Stimulated activated CD8-positive, alpha-beta memory T cell treated with anti-CD3 and anti-CD28 coated beads, Interleukin-12 subunit alpha, Interleukin-12 subunit beta, amount 100 ng/mL, for 4 hours (primary cell): ENCODE measurements around the gene GRIN2C.
"Not testable (repeated sequence)": the region's sequence is repeated elsewhere in the genome, so short reads cannot be mapped to it uniquely, and the experiment has no call there.

Source experiments
- DNase-seq: peaks from one replicate; pipeline ENCODE4 v3.0.0-alpha.2; 2020; ENCODE audit warnings: low read depth

The GRIN2C gene

DNA sequence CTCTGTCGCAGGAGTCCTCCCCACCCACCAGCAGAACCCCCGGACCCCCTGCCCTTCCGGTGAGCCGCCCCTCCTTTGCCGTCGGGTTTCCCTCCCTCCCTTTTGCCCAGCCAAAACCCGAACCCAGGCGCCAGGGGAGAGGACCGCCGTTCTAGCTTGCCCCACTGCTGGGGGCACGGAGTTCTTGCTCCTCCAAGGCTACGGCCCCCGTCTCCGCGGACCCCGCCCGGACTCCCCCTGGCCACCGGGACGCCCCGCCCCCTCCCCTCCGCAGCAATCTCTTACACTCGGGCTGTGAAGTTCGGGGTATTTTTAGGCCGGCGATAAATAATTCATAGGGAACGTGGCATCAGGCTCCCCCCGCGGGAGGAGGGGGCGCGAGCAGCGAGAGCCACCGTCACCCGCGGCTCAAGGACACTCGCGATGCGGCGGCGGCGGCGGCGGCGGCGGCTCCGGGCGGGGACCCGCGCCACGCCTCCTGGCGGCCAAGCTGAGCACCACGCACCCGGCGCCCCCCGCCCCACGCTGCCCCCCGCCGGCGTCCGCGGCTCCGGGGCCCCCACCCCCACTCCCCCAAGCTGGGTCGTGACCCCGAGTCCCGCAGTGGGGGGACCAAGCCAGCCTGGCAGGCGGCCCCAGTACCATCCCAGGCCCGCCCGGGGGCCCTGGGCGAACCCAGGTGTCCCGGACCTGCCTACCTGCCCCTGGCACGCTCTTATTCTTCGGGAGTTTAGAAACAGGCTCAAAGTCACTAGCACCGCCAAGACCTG, at the start of gene GRIN2C:
GRIN2C (minus strand) TSS at position 427 of the 770 bp plus-strand sequence. CDS start 4,793 bp downstream, outside the sequence.
- DNase-seq, result no peak

DNA sequence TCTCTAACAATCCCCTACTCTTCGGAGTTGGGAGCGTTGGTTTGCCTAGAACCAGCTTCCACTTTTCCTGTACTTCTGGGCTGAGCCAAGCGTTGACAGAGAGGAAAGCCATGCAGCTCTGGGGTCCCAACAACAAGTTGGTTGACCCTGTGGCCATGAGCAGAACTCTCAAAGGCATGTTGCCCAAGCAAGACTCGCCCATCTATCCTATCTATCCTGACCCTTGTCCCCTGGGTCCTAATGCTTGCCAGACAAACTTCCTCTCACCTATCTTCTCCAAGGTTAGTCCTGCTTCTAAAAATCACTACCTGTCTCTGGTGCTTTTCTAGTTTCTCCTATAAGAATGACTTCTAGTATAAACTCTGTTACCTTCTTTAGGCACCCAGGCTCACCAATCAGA, 49.4 kb upstream of the GRIN2C start:
- not testable (repeated sequence) for DNase-seq

DNA sequence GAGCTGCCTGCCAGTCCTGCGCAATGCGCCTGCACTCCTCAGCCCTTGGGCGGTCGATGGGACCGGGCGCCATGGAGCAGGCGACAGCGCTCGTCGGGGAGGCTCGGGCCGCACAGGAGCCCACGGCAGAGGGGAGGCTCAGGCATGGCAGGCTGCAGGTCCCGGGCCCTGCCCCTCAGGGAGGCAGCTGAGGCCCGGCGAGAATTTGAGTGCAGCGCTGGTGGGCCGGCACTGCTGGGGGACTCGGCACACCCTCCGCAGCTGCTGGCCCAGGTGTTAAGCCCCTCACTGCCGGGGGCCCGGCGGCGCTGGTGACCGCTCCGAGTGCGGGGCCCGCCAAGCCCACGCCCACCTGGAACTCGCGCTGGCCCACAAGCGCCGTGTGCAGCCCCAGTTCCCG, 47.3 kb upstream of the GRIN2C start:
- DNase-seq, result no peak

DNA sequence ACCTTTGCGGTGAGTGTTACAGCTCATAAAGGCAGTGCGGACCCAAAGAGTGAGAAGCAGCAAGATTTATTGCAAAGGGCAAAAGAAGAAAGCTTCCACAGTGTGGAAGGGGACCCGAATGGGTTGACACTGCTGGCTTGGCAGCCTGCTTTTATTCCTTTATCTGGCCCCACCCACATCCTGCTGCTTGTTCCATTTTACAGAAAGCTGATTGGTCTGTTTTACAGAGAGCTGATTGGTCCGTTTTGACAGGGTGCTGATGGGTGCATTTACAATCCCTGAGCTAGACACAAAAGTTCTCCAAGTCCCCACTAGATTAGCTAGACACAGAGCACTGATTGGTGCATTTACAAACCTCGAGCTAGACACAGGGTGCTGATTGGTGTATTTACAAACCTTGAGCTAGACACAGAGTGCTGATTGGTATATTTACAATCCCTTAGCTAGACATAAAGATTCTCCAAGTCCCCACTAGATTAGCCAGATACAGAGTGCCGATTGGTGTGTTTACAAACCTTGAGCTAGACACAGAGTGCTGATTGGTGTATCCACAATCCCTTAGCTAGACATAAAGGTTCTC, 46.6 kb upstream of the GRIN2C start:
- DNase-seq, result not testable (repeated sequence)

DNA sequence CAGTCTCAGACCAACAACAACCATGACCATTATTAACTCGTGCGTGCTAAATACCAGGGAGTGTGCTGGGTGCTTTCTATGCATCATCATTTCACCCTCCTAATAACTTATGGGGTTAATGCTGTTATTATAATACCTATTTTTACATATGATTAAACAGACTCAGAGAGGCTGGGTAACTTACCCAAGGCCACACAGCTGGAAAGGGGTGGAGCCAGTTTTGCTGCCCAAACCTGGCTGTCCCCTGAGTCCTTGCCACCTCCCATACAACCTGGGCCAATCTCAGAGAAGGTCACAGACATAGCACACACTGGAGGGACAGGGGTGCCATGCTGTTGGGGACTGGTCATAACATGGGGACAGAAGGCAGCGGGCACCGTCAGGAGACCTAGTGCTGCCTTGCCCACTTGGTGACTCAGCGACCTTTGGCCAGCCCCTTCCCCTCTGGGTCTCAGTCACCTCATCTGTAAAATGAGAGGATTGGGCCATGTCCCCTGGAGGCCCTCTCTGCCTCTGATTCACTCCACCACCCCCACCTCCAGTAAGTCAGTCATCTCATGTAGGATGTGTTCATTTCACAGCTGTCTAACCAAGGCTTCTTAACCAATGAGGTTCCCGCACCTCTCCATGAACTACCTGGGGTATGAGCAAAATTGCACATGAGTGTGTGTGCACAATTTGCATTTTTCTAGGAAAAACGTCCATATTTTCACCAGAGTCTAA, 45.2 kb upstream of the GRIN2C start:
- DNase-seq, result no peak

- DNase-seq, result no peak
Measured at GRCh38 chr17:74903671-74904070, 44.0 kb upstream of the GRIN2C start.

DNA sequence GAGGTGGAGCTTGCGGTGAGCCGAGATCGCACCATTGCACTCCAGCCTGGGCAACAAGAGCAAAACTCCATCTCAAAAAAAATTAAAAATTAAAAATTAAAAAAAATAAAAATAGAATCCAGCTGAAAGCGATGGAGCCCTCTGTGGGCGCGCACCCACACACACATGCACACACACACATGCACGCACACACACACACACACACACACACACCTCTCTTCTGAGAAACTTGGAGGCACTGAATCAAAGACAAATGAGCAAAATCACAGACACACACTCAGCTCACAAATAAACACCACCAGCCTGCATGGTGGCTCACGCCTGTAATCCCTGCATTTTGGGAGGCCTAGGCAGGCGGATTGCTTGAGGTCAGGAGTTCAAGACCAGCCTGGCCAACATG, 43.3 kb upstream of the GRIN2C start:
- no peak for DNase-seq

DNA sequence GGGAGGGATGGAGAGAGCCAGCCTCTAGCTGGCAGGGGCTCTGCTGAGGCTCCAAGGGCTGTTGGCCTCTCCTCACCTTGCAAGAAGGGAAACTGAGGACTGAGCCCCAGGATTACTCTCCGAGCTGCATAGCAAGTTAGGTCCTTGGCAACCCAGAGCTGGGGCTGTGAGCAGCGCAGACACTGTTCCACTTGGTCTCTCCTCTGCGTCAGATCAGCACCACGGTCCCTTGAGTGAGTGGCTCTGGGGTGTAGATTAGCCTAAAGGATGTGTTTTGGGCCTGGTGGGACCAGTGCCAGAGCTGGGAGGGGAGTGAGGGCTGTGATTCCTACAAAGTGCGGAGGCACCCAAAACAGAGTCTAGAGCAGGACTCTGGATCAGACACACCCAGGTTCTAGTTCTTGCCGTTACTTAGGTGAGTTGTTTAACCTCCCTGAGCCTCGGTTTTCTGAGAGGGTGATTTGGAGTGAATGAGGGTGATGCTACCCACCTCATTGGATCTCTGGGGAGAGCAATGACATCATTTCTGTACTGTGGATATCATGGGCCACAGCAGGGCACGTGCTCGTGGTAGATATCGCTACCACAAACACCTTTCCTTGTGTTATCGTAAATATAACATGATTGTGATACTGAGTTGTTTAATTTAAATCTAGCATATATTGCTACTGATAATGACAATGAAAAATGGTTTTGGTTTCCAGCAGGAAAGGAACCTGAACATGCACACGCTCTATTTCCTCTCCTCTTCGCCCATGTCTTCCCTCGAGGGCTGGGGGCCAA, 41.9 kb upstream of the GRIN2C start:
- DNase-seq, result no peak

DNA sequence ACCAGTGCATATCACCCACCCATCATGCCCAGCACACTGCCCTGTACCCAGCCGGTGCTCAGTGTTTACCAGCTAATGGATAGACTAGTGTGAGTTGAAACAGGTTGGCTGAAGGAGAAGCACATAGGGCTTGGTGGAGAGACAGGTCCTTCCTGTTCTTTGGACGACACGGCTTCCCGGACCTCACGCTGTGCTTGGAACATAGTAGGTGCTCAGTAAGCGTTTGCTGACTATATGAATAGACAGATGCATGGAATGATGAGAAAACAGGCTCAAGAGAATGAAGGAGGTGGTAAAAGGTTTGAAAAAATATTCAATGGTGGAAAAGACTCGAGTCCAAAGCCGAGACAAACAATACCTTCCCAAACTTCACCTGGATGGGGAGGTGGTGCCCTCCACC, 40.5 kb upstream of the GRIN2C start:
- DNase-seq, result no peak

- no peak for DNase-seq
Measured at GRCh38 chr17:74898376-74898946, 38.8 kb upstream of the GRIN2C start.

- DNase-seq, result no peak
Measured at GRCh38 chr17:74893936-74894671, 34.4 kb upstream of the GRIN2C start.

DNA sequence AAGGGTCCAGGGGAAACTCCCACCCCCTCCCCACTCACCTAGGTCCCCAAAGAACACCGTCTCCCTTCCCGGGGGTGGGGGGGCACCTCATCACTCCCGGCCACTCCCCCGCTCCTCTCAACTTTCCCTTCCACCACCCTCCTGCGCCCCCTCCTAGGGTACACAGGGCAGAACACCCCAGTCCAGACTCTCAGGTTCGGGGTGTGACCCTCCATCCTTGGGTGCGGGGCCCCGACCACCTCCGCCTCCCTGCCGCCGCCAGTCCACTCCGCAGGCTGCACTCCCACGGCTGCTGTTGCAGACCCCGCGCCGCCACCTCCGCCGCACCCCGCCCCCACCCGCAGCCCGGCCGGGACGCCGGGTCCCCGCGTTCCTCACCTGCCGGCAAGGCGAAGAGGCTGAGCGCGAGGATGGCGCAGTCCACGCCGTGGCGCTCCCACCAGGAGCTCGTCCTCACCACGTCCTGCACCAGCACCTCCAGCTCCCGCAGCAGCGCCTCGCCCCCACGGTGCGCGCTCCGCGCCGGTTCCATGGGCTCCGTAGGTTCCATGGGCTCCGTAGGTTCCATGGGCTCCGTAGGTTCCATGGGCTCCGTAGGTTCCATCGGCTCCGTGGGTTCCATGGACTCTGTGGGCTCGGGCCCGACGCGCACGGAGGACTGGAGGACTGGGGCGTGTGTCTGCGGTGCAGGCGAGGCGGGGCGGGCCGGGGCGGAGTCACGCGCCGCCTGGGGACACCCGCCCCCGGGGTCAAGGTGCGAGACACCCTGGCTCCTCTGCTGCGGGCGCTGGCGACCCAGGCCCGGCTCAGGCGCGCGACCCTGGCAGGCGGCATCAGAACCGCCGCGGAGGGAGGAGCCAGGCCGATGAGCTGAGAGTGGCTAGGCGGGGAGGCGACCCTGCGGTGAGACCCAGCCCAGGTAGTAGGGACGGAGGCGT, 33.6 kb upstream of the GRIN2C start, which contains the start of gene FADS6:
FADS6 (minus strand) TSS at position 660 of the 938 bp plus-strand sequence; CDS start at position 622, 38 bp downstream.
- no peak for DNase-seq

- no peak for DNase-seq
Measured at GRCh38 chr17:74892013-74892841, 32.5 kb upstream of the GRIN2C start.

- DNase-seq, result no peak
Measured at GRCh38 chr17:74890554-74890953, 30.9 kb upstream of the GRIN2C start.

DNA sequence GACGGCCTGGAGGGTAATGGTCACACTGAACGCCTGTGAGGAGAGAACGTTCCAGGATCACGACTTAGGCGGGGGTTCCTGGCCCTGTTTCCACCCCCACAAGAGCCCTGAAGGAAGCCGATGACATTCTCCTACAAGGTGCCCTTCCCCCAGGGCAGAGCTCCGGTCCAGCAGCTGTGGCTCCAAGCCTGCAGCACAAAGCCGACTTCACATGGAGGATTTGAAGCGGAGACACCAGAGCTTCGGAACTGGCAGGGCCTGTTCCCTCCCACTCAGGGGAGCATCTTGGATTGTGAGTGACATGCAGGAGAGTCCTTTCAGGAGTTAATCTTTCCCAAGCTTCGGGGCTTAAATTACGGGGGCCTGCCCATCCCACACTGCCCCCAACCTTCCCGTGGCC, 28.8 kb upstream of the GRIN2C start:
- DNase-seq, result no peak

DNA sequence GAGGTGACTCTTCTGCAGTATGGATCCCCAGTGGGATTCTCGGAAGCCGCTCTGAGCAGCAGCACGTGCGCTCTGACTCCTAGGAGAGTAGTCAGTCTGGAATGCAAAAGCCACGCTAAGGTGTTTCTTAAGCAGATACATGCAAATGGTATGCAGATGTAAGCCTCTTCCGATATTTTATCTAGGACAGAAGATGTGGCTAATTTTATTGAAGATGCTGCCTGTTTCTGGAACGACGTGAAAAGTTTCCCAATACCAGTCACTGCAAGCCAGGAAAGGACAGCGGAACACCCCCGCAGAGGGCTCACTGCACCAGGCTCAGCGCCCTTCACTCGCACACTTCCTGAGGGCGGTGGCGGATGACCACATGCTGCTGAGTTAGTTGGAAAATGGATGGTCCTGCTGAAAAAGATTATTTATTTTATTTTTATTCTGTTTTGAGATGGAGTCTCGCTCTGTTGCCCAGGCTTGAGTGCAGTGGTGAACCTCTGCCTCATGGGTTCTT, 23.6 kb upstream of the GRIN2C start:
- DNase-seq, result no peak

DNA sequence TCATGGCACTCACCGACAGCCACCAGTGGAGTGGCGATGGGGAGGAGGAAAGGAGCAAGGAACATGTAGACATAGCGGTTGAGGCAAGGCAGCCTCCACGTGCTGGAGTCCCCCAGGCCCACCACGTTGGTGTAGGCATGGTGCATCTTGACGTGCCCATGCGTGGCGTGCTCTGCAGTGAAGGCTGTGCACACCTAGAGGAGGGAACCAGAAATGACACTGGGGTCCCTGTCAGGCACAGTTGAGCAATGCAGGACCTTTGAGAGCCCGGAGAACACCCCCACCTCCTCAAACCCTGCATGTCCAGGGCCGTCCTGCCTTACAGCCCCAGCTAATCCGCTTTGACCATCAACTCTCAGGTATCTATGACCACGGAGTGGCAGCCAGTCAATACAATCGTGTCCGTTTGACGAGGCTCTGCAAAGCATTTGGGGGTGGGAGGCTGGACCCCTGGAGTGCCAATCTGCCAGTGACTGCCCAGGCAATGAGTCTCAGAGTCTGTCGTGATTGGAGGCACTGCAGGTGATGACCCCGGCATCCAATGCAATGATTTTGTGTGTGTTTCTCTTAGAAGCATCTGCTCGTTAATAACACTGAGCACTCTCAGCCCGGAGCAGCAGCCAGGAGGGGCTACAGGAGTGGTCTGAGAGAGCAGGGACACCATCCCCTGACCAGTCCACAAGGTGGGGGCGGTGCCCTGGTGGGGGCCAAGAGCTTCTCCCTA, 23.0 kb upstream of the GRIN2C start:
- DNase-seq, result no peak

DNA sequence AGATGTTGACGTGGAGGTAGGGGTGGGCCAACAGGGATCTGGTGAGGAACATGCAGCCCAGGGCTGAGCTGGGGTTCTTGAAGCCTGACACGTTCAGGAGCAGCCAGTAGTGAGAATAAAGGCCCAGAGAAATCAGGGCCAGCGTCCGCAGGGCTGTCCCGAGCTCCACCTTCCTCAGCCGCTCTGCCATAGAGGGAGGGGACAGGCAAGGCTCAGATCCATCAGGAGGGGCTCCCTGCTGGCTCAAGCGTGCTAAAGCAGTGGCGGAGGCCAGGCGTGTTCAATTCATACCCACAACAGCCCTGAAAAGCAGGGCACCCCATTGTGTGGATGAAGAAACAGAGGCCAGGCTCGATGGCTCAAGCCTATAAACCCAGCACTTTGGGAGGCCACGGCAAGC, 21.4 kb upstream of the GRIN2C start:
- no peak for DNase-seq
